Thyroid gland (tissue), 4 donors: Measurements from ENCODE around the gene FAM180B.

Source experiments
- CTCF ChIP-seq, 6 experiments: fragments of 200-600 bp in 3 of 6; fragments of 450-650 bp in 3 of 6; sonication (generic) in 3 of 6; IDR thresholded peaks; one replicate each; pipeline ENCODE4 v1.5.1; 2016 to 2019; ENCODE audit warnings: antibody characterized with exemption in 6 of 6, mild to moderate bottlenecking in 2 of 6, inconsistent platforms in 1 of 6, moderate library complexity in 1 of 6
- POLR2A ChIP-seq, 2 donors: fragments of 450-650 bp; IDR thresholded peaks; one replicate each; pipeline ENCODE4 v1.6.1; 2017; ENCODE audit warnings: antibody characterized with exemption in 2 of 2, mild to moderate bottlenecking in 2 of 2, moderate library complexity in 1 of 2

- TF ChIP-seq POLR2A (IDR thresholded peaks at IDR 0.05) (no peak), CTCF (IDR thresholded peaks at IDR 0.05) (no peak)
These were observed 30.9 kb downstream of the FAM180B start for GRCh38 chr11:47617417-47617809.
